GM20431 (cell line): Measurements from ENCODE around the gene FTCDNL1.

Experiments used
- in situ Hi-C: fragments of 300-500 bp; cut with MseI, MboI; formaldehyde crosslinking; loops from one replicate; pipeline ENCODE4 v1.15.0; 2020; ENCODE audit warnings: low sequenced_read_pairs; ENCODE audit not compliant: unreplicated experiment

The FTCDNL1 gene

DNA sequence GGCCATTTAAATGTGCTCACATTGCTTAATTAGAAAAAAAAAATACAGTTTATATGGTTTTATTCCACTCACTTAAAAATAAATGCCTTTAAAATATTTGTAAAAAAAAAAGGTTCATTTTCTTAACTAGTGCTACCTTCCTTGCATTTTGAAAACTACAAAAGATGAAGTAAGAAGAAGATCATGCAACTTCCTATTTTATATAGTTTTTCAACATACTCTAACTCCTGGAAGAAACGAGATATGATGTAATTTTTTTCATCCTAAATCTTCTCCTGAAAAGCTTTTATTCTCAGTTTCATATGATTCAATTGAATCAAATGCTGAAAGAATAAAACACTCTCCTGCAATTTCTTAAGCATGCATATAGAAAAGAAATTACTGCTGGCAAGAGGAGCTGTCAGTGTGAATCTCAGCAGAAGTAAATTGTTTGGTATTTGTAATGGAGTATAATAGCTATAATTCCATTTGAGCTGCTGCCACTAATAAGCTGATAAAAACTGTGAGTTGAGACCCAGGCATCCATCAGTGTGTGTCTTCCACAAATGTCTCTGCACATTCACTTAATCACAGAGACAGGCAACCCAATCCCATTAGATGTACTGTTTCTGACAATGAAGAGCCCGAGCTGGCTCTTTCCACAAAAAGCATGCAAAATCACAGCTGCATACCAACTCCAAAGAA lies 3.7 kb downstream of the FTCDNL1 start:
- in situ Hi-C loops, result no loop called here

- in situ Hi-C loops, result no loop called here
Measured at GRCh38 chr2:199842631-199843395, 8.2 kb downstream of the FTCDNL1 start.

GRCh38 chr2:199841409-199841808 lies 9.6 kb downstream of the FTCDNL1 start:
- in situ Hi-C loops, result no loop called here

- in situ Hi-C loops, result no loop called here
Measured at GRCh38 chr2:199838399-199838798, 12.6 kb downstream of the FTCDNL1 start.

DNA sequence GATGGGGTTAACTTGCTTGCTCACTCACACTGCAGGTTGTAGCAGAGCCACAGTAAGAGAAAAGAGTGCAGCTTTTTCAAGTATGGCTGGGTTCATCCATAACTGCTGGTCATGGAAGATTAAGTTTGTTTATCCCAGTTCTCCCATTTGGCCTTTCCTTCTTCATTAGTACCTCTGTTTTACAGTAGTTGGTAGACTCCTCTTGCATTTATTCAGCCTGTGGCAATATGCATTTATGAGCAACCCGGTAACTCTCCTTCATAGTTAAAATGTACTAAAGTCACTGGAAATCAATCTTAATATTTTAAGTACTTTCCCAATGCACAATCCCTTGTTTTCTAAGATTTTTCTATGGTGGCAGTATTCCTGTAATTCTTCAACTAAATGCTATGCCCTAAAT lies 14.0 kb downstream of the FTCDNL1 start:
- in situ Hi-C loops, result no loop called here

DNA sequence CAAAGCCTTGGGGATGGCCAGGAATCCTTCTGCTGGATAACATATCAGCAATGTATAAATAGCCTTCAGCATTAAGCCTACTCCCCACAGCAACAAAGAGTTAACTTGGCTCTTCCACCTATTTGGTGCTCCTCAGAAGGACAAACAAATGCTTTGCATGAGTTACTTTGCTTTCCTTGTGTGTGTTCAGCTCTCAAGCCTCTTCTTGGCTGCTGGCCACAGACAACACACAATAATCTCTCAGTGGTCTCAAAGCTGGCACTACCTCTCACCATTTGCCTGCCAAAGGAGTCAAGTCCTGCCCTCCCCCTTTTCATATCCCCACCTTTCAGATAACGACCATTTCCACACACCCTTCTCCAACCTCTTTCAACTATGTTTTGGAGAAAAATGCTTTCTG lies 17.5 kb downstream of the FTCDNL1 start:
- in situ Hi-C loops, result no loop called here

DNA sequence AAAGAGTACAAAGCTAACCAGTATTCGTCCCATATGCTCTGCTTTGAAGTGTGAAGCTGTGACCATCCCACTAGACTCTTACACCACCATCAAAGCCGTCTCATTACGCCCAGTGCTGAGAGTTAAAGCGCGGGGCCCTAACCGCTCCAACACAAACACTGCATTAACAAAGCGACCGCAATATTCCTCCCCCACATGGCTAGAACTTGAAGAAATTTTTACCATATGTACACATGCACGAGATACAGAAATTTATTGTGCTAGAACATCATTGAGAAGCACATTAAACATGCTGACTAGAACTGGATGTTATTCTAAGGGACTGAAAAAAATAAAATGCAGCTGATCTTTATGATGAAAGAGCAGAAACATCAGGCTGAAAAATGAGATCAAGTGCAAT lies 20.5 kb downstream of the FTCDNL1 start:
- in situ Hi-C loops, result no loop called here

DNA sequence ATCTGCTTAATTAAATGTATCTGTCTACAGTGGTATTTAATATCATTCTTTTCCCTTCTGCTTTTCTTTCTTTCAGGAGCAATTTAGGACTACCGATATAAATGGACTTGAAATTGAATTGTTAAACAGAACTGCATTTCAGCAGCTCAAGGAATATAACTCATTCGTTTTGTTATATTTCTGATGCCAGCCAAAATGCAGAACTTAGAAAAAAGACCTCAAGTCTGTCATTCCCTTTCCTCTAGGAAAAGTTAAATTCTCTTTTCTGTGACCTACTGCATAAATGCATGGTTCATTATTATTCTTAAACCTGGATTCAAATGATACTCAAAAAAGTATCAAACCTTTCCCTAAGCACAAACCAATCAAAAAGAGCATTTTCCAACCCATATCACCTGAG lies 21.4 kb downstream of the FTCDNL1 start:
- in situ Hi-C loops, result no loop called here

DNA sequence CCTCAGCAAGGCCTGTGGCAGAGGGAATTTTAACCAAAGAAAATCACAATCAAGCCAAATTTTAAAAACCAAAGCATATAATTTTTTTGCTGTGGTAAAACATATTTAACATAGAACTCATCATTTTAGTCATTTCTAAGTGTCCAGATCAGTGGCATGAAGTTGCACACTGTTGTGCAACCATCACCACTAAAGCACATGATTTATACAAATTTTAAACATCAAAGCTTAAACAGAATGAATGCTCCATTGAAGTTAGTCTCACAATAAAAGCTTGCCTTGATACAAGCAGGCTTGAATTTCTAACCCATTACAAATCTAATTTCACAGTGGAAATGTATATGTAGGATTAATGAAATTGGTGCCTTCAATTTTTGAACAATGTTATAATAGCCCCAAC lies 31.2 kb downstream of the FTCDNL1 start:
- in situ Hi-C loops, result no loop called here

GRCh38 chr2:199818754-199819153 lies 32.2 kb downstream of the FTCDNL1 start:
- in situ Hi-C loops, result no loop called here

- in situ Hi-C loops, result no loop called here
Measured at GRCh38 chr2:199818026-199818425, 33.0 kb downstream of the FTCDNL1 start.

DNA sequence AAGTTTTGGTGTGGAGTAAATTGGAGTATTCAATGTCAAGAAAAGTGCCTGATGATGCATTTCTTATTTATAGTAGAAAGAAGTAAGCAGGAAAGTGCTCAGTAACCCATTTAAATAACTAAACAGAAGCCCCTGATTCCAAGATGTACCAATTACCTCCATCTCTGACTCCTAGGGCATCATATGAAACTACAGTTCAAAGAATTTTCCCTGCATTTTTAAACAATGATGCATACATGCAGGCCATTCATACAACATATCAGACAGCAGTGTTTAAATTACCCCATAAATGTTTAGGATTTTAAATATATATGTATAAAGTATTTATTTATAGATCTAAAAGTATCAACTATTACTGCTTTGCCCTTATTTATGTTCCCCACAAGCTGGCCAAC lies 36.2 kb downstream of the FTCDNL1 start:
- in situ Hi-C loops, result no loop called here

- in situ Hi-C loops, result no loop called here
Measured at GRCh38 chr2:199814101-199814816, 36.7 kb downstream of the FTCDNL1 start.

DNA sequence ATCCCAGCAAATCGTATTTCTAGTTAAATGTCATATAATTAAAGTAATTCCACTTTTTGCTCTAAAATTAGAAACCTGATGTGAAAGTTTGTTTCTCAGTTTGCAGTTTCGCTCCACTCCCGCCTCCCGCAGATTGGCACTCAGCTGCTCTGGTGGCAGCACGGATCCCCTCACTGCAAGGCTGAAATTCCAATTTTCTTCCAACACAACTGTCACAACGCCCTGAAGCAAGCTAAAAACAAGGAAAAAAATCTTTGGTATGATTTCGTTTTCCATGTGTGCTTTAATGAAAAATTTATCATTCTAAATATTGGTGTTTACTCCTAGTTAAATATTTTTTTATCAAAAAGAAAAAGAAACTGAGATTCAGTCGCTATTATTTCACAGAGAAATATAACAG lies 38.5 kb downstream of the FTCDNL1 start:
- in situ Hi-C loops, result no loop called here

DNA sequence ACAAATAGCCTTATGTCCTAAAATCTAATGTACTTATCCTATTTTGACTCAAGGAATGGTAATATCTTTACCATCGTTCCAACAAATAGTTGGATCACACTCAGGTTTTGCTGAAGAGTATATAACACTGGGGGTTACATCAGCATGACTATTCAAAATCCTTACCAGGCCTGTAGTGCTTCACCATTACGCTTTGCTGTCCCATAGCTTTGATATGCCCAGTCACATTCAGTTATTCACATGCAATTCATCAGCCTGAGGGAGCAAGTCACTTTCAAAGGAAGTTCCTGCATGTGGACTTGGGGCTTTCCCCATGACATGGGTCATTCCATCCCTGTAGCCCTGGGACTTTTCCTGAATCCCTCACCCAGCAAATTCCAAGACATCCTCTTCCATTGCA lies 39.6 kb downstream of the FTCDNL1 start:
- in situ Hi-C loops, result no loop called here

- in situ Hi-C loops, result no loop called here
Measured at GRCh38 chr2:199810422-199811171, 40.4 kb downstream of the FTCDNL1 start.

- in situ Hi-C loops, result no loop called here
Measured at GRCh38 chr2:199807966-199808365, 43.0 kb downstream of the FTCDNL1 start.

DNA sequence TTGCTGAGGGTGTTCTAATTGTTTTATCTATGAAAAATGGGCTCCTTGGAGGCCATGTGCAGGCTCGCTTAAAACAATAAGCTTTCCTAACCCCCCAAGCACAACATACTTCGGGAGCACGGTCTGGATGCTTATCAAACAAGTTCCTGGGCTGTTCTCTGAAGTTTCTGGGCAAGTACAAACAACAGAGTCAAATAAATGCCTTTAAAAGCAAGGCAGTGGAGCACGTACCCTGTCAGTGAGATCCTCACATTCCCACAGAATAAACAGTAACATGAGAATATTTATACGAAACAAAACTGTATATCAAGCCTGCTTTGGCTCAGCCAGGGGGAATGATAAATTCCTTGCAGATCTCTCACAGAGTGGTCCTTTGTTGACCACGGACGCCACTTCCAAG lies 44.8 kb downstream of the FTCDNL1 start:
- in situ Hi-C loops, result no loop called here

DNA sequence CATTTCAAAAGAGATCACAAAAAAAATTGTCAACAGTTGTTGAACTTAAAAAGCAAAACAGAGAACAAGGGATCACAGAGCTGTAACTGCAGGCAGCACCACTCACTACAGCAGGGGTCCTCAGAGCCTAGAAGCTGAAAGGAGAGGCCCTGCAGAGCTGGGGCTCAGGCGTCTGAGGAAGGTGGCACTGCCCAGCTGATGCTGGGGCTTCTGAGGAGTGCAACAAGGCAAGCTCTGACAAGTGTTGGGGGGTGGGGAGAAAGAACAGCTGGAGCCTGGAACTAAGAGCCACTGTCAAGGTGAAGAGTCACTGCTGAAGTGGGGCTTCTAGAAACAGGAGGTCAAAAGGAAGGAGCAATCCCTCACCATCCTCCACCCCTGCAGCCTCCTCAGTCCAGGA lies 46.2 kb downstream of the FTCDNL1 start:
- in situ Hi-C loops, result no loop called here

DNA sequence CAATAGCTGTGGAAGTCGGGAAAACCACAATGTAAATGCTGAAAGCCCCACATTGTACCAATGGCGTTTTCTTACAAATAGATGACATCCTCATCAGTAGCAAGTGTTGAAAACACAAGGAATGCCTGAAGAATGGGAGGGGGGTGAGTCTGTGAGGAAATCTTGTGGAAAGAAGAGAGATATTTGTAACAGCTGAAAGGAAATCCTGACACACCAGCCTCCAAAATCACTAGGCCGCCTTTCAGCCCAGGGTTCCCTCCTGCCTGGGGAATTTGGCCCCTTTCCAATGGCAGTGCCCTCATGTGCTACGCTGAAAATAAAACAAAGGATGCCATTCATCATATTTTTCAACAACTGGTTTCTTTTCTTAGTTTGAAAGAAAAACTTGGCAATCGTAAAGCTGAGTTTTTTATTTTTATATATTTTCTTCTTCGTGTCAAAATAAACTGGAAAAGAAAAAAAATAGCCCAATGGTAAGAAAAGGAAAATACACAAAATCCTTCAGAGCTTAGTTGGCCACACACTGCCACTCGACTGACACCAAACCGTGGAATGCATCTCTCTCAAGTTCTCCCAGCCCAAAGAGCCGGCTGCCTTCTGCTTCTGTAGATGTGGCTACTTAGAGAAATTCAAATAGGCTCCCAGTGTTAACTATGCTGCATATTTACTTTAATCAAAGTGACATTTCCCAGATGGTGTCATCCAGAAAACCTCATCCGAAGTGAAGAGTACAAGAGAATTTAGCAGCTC lies 52.0 kb downstream of the FTCDNL1 start:
- in situ Hi-C loops, result no loop called here
